Measurements from ENCODE around the gene NEUROD2.

The NEUROD2 gene

DNA sequence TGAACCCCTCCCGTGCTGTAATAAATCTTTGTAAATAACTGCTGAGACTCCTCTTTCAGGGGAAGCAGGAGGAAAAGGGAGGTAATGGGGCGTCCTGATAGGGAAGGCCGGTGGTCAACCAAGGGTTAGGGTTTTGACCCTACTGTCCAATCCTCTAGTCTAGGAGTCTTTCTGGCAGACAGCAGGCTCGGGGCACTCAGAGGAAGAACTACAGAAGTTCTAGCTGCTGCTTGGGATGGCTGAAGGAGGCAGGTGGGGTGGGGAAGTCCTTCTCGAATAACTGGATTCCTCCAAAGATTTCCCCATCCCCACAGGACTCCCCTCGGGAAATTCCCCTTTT lies 28.8 kb upstream of the NEUROD2 start:
- ATAC-seq, result peak; percentile 7
- no peak for TF ChIP-seq CSDC2 (CRISPR knock-in tag; IDR thresholded peaks at IDR 0.05)
- no peak for TF ChIP-seq ZC3H10 (CRISPR knock-in tag; IDR thresholded peaks at IDR 0.05)
- TF ChIP-seq ZNF8 (CRISPR knock-in tag; IDR thresholded peaks at IDR 0.05), result no peak
- TF ChIP-seq GLIS3 (CRISPR knock-in tag; IDR thresholded peaks at IDR 0.05), result no peak
- TF ChIP-seq CSRNP3 (CRISPR knock-in tag; IDR thresholded peaks at IDR 0.05), result no peak
- TF ChIP-seq TCF4 (CRISPR knock-in tag; IDR thresholded peaks at IDR 0.05; ENCODE audit: borderline replicate concordance), result no peak
- TF ChIP-seq RARB (CRISPR knock-in tag; IDR thresholded peaks at IDR 0.05), result no peak
- TF ChIP-seq SNAI2 (CRISPR knock-in tag; IDR thresholded peaks at IDR 0.05), result no peak
- no peak for TF ChIP-seq PATZ1 (CRISPR knock-in tag; IDR thresholded peaks at IDR 0.05; ENCODE audit: borderline replicate concordance)
- TF ChIP-seq PPARA (CRISPR knock-in tag; IDR thresholded peaks at IDR 0.05; ENCODE audit: borderline replicate concordance), result no peak
- no peak for TF ChIP-seq POU6F1 (CRISPR knock-in tag; IDR thresholded peaks at IDR 0.05; ENCODE audit: borderline replicate concordance, low read depth)

DNA sequence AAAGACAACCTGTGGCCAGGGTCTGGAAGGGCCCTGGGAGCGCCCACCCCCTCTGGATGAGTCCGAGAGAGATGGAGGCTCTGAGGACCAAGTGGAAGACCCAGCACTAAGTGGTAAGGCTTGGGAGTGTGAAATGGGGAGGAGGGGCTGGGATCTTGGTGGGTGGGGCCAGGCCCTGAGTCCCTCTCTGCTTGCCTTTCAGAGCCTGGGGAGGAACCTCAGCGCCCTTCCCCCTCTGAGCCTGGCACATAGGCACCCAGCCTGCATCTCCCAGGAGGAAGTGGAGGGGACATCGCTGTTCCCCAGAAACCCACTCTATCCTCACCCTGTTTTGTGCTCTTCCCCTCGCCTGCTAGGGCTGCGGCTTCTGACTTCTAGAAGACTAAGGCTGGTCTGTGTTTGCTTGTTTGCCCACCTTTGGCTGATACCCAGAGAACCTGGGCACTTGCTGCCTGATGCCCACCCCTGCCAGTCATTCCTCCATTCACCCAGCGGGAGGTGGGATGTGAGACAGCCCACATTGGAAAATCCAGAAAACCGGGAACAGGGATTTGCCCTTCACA lies 28.0 kb upstream of the NEUROD2 start:
- no peak for ATAC-seq
- TF ChIP-seq ZNF8 (CRISPR knock-in tag; IDR thresholded peaks at IDR 0.05) (no peak), SNAI2 (CRISPR knock-in tag; IDR thresholded peaks at IDR 0.05) (no peak), TSHZ2 (CRISPR knock-in tag; IDR thresholded peaks at IDR 0.05) (no peak), ZNF565 (CRISPR knock-in tag; conservative IDR thresholded peaks at IDR 0.05; ENCODE audit: low read depth) (no peak), ZC3H10 (CRISPR knock-in tag; IDR thresholded peaks at IDR 0.05) (no peak), ISL1 (CRISPR knock-in tag; IDR thresholded peaks at IDR 0.05) (no peak), TCF4 (CRISPR knock-in tag; IDR thresholded peaks at IDR 0.05; ENCODE audit: borderline replicate concordance) (no peak), CSDC2 (CRISPR knock-in tag; IDR thresholded peaks at IDR 0.05) (no peak), ZNF70 (CRISPR knock-in tag; IDR thresholded peaks at IDR 0.05) (no peak), ZFP3 (CRISPR knock-in tag; IDR thresholded peaks at IDR 0.05) (no peak), ARNTL (CRISPR knock-in tag; IDR thresholded peaks at IDR 0.05; ENCODE audit: borderline replicate concordance, low read depth) (no peak)

DNA sequence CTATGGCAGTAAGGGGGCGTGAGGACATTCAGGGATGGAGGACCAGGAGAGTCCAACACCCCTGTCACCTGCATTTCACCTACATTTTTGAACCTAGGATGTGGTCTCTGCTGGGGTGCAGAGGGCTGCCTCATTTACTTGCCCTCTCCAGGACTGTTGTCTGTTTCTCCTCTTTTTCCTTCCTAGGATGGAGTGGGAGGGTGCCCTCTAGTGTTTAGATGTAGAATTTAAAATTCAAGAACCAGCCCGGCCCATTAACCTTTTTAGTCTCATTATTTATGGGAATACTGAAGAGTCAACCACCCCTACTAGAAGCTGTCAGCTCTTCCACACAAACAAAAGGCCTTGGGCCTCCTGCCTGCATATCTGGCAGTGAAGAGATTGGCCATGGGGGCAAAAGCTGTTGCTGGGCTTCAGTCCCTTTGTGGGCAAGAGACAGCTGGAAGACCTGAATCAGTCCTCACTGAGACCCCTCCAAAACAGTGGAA lies 26.7 kb upstream of the NEUROD2 start:
- TF ChIP-seq POU6F1 (CRISPR knock-in tag; IDR thresholded peaks at IDR 0.05; ENCODE audit: borderline replicate concordance, low read depth), result no peak
- TF ChIP-seq BACH2 (CRISPR knock-in tag; IDR thresholded peaks at IDR 0.05; ENCODE audit: borderline replicate concordance), result no peak
- TF ChIP-seq GLIS3 (CRISPR knock-in tag; IDR thresholded peaks at IDR 0.05), result no peak
- TF ChIP-seq OSR1 (CRISPR knock-in tag; IDR thresholded peaks at IDR 0.05), result no peak
- no peak for TF ChIP-seq ARNTL (CRISPR knock-in tag; IDR thresholded peaks at IDR 0.05; ENCODE audit: borderline replicate concordance, low read depth)
- TF ChIP-seq PATZ1 (CRISPR knock-in tag; IDR thresholded peaks at IDR 0.05; ENCODE audit: borderline replicate concordance), result no peak
- no peak for TF ChIP-seq ZFP3 (CRISPR knock-in tag; IDR thresholded peaks at IDR 0.05)
- TF ChIP-seq TSHZ2 (CRISPR knock-in tag; IDR thresholded peaks at IDR 0.05), result no peak
- no peak for TF ChIP-seq SNAI2 (CRISPR knock-in tag; IDR thresholded peaks at IDR 0.05)
- no peak for TF ChIP-seq RARB (CRISPR knock-in tag; IDR thresholded peaks at IDR 0.05)
- no peak for TF ChIP-seq TOX (CRISPR knock-in tag; IDR thresholded peaks at IDR 0.05; ENCODE audit: borderline replicate concordance)
- no peak for TF ChIP-seq ISL1 (CRISPR knock-in tag; IDR thresholded peaks at IDR 0.05)
- TF ChIP-seq ESRRG (CRISPR knock-in tag; IDR thresholded peaks at IDR 0.05), result no peak
- TF ChIP-seq TCF4 (CRISPR knock-in tag; IDR thresholded peaks at IDR 0.05; ENCODE audit: borderline replicate concordance), result no peak
- TF ChIP-seq ZFP30 (CRISPR knock-in tag; IDR thresholded peaks at IDR 0.05), result no peak
- no peak for TF ChIP-seq ZNF70 (CRISPR knock-in tag; IDR thresholded peaks at IDR 0.05)
- no peak for TF ChIP-seq ZNF8 (CRISPR knock-in tag; IDR thresholded peaks at IDR 0.05)
- ATAC-seq, result peak; percentile 17; the same call in 2 of the 3 replicates
